Neural cell (in vitro differentiated cells): ENCODE results near the gene PON3. TPM values are rescaled to one million over a fixed set of nuclear protein-coding genes. Genes with fewer than 3 reads are reported as not detected.

ENCODE experiments used
- H2AFZ ChIP-seq: fragments of 200-600, 300-800 bp; sonication (generic), shearing (Covaris generic); 2 replicates; pipeline ENCODE4 v1.6.0; 2014; ENCODE audit warnings: low read depth, mild to moderate bottlenecking, antibody characterized with exemption, low read length, moderate library complexity
- H3F3A ChIP-seq: fragments of 200-600 bp; shearing (Covaris generic); 2 replicates; pipeline ENCODE4 v1.6.1; 2016; ENCODE audit warnings: mild to moderate bottlenecking, moderate library complexity, mixed read lengths, antibody characterized with exemption, low read length; ENCODE audit not compliant: insufficient read depth, poor library complexity, severe bottlenecking
- H3K27ac ChIP-seq: fragments of 200-600, 300-800 bp; sonication (generic), shearing (Covaris generic); 2 replicates; pipeline ENCODE4 v1.5.1; 2014; ENCODE audit warnings: mild to moderate bottlenecking, low read length, moderate library complexity
- H3K27me3 ChIP-seq: fragments of 300-800, 200-600 bp; sonication (generic), shearing (Covaris generic); 2 replicates; pipeline ENCODE4 v1.6.0; 2014; ENCODE audit warnings: mild to moderate bottlenecking, low read depth, low read length, moderate library complexity; ENCODE audit not compliant: insufficient read depth
- H3K36me3 ChIP-seq: fragments of 300-800, 200-600 bp; sonication (generic), shearing (Covaris generic); 2 replicates; pipeline ENCODE4 v1.5.1; 2014; ENCODE audit warnings: mild to moderate bottlenecking, antibody characterized with exemption, low read length, moderate library complexity; ENCODE audit not compliant: insufficient read depth
- H3K4me2 ChIP-seq: fragments of 300-800, 200-600 bp; sonication (generic), shearing (Covaris generic); 2 replicates; pipeline ENCODE4 v1.6.0; 2014; ENCODE audit warnings: mild to moderate bottlenecking, low read length
- H3K4me3 ChIP-seq: fragments of 300-800, 200-600 bp; sonication (generic), shearing (Covaris generic); 2 replicates; pipeline ENCODE4 v1.5.1; 2014; ENCODE audit warnings: mild to moderate bottlenecking, low read length, moderate library complexity
- H3K79me2 ChIP-seq: fragments of 200-600 bp; shearing (Covaris generic); replicated peaks from 2 replicates; pipeline ENCODE4 v1.6.0; 2014; ENCODE audit warnings: mild to moderate bottlenecking, low read length, moderate library complexity; ENCODE audit not compliant: insufficient read depth
- H3K9ac ChIP-seq: fragments of 300-800, 200-600 bp; sonication (generic), shearing (Covaris generic); 2 replicates; pipeline ENCODE4 v1.6.1; 2016; ENCODE audit warnings: mild to moderate bottlenecking, low read length, mixed read lengths
- H3K9me2 ChIP-seq: fragments of 200-600 bp; shearing (Covaris generic); 2 replicates; pipeline ENCODE4 v1.6.1; 2016; ENCODE audit warnings: mild to moderate bottlenecking, low read length, mixed read lengths; ENCODE audit not compliant: insufficient read depth
- H3K9me3 ChIP-seq: fragments of 200-600, 300-800 bp; sonication (generic), shearing (Covaris generic); 2 replicates; pipeline ENCODE4 v1.6.1; 2016; ENCODE audit warnings: mild to moderate bottlenecking, mixed run types, low read length, moderate library complexity, mixed read lengths
- H4K20me1 ChIP-seq: fragments of 200-600 bp; shearing (Covaris generic); 2 replicates; pipeline ENCODE4 v1.6.1; 2016; ENCODE audit warnings: mild to moderate bottlenecking, mixed run types; ENCODE audit not compliant: insufficient read depth
- CTCF ChIP-seq: fragments of 450-650 bp; IDR thresholded peaks from 2 replicates; pipeline ENCODE4 v1.5.1; 2014; ENCODE audit warnings: antibody characterized with exemption, mild to moderate bottlenecking, moderate library complexity; ENCODE audit not compliant: poor library complexity, severe bottlenecking
- EP300 ChIP-seq: fragments of 450-650 bp; conservative IDR thresholded peaks from 2 replicates; pipeline ENCODE4 v1.6.1; 2014; ENCODE audit warnings: antibody characterized with exemption, mild to moderate bottlenecking, moderate library complexity; ENCODE audit not compliant: poor library complexity, severe bottlenecking
- EZH2 ChIP-seq: fragments of 200-600, 300-800 bp; shearing (Covaris generic), sonication (generic); IDR thresholded peaks from 2 replicates; pipeline ENCODE4 v1.6.1; 2014; ENCODE audit warnings: antibody characterized with exemption, low read length, borderline replicate concordance, mild to moderate bottlenecking; ENCODE audit not compliant: insufficient read depth, poor library complexity, severe bottlenecking
- MXI1 ChIP-seq: fragments of 450-650 bp; conservative IDR thresholded peaks from 2 replicates; pipeline ENCODE4 v1.6.1; 2014; ENCODE audit warnings: antibody characterized with exemption, mild to moderate bottlenecking; ENCODE audit not compliant: poor library complexity, severe bottlenecking
- POLR2AphosphoS5 ChIP-seq: IDR thresholded peaks from 2 replicates; pipeline ENCODE4 v1.6.1; 2012
- RAD21 ChIP-seq: fragments of 450-650 bp; conservative IDR thresholded peaks from 2 replicates; pipeline ENCODE4 v1.6.1; 2014; ENCODE audit warnings: antibody characterized with exemption, mild to moderate bottlenecking, moderate library complexity
- REST ChIP-seq: IDR thresholded peaks from 2 replicates; pipeline ENCODE4 v1.6.1; 2012; ENCODE audit warnings: borderline replicate concordance
- SMC3 ChIP-seq: fragments of 450-650 bp; conservative IDR thresholded peaks from 2 replicates; pipeline ENCODE4 v1.6.1; 2014; ENCODE audit warnings: antibody characterized with exemption, mild to moderate bottlenecking, moderate library complexity; ENCODE audit not compliant: poor library complexity
- TAF1 ChIP-seq: IDR thresholded peaks from 2 replicates; pipeline ENCODE4 v1.6.1; 2012; ENCODE audit warnings: low read depth
- polyA plus RNA-seq: library from polyadenylated mRNA; depleted of rRNA; stranded (reverse); fragments of >200 nt; gene quantifications from 2 replicates; pipeline ENCODE4 v1.2.3, GENCODE V29; 2014

PON3 gene
- polyA plus RNA-seq, 1 donor from 2014 or later, result not detected

- H3F3A ChIP-seq, result no peaks in the 10 kb centered on the region
- H3K36me3 ChIP-seq, result no peaks in the 10 kb centered on the region
- no peak overlapping the region for H3K4me2 ChIP-seq
- H4K20me1 ChIP-seq, result no peaks in the 10 kb centered on the region
- no peak overlapping the region for H3K9ac ChIP-seq
- TF ChIP-seq MXI1, result no peak
- no peak for TF ChIP-seq RAD21
- TF ChIP-seq TAF1, result no peak
- no peak for TF ChIP-seq EZH2
- TF ChIP-seq EP300, result no peak
- no peak for TF ChIP-seq CTCF
- TF ChIP-seq POLR2AphosphoS5, result no peak
- no peak for TF ChIP-seq REST
- TF ChIP-seq SMC3, result no peak
- no peak overlapping the region for H2AFZ ChIP-seq
- H3K27me3 ChIP-seq, result no peaks in the 10 kb centered on the region
- no peak overlapping the region for H3K4me3 ChIP-seq
- no peak overlapping the region for H3K27ac ChIP-seq
- no peaks in the 10 kb centered on the region for H3K9me2 ChIP-seq
- H3K79me2 ChIP-seq, result no peaks in the 10 kb centered on the region
- no peaks in the 10 kb centered on the region for H3K9me3 ChIP-seq
These were observed 15.9 kb upstream of the PON3 start for GRCh38 chr7:95412075-95412474.

- no peaks in the 10 kb centered on the region for H4K20me1 ChIP-seq
- no peak overlapping the region for H2AFZ ChIP-seq
- H3K9me2 ChIP-seq, result no peaks in the 10 kb centered on the region
- no peak overlapping the region for H3K27ac ChIP-seq
- H3F3A ChIP-seq, result no peaks in the 10 kb centered on the region
- H3K9me3 ChIP-seq, result no peaks in the 10 kb centered on the region
- no peaks in the 10 kb centered on the region for H3K27me3 ChIP-seq
- no peaks in the 10 kb centered on the region for H3K36me3 ChIP-seq
- no peak overlapping the region for H3K4me2 ChIP-seq
- H3K9ac ChIP-seq, result no peak overlapping the region
- H3K4me3 ChIP-seq, result no peak overlapping the region
- TF ChIP-seq CTCF (no peak), RAD21 (no peak), MXI1 (no peak), POLR2AphosphoS5 (no peak), TAF1 (no peak), EZH2 (no peak), REST (no peak), SMC3 (no peak), EP300 (no peak)
- no peaks in the 10 kb centered on the region for H3K79me2 ChIP-seq
These were observed 15.5 kb upstream of the PON3 start for GRCh38 chr7:95411666-95412065.
